ENCODE results near the gene MED27. TPM values are rescaled to one million over a fixed set of nuclear protein-coding genes. Genes with fewer than 3 reads are reported as not detected.

The MED27 gene
- total RNA-seq, 2 experiments from 2014 or later: 31.3 to 32.9 TPM

DNA sequence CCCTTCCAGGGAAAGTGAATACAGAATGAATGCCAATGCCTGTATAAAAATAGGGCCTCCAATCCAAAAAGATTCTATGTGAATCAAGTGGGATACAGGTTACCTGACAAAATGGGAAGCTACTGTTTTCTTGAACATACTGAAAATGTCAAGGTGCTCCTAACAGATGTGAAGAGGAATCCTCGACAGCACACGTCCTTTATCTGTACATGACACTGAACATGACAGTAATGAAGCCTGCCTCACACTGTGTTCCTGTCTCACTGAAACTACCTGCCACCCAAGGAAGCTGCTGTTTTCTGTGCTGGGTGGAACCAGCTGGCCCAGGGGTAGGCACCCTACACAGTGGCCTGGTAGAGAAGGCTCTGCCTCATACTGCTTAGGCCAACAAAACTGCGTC, 174.5 kb downstream of the MED27 start:
- H3K9me3 Mint-ChIP-seq: no peaks in the 10 kb centered on the region
- no peaks in the 10 kb centered on the region for H3K4me1 Mint-ChIP-seq
- H3K27ac Mint-ChIP-seq: no peak overlapping the region
- peaks cover 7% of the 10 kb centered on the region for H3K36me3 Mint-ChIP-seq
- H3K4me3 Mint-ChIP-seq: no peak overlapping the region
- no peak for DNase-seq
- no peaks in the 10 kb centered on the region for H3K27me3 Mint-ChIP-seq

DNA sequence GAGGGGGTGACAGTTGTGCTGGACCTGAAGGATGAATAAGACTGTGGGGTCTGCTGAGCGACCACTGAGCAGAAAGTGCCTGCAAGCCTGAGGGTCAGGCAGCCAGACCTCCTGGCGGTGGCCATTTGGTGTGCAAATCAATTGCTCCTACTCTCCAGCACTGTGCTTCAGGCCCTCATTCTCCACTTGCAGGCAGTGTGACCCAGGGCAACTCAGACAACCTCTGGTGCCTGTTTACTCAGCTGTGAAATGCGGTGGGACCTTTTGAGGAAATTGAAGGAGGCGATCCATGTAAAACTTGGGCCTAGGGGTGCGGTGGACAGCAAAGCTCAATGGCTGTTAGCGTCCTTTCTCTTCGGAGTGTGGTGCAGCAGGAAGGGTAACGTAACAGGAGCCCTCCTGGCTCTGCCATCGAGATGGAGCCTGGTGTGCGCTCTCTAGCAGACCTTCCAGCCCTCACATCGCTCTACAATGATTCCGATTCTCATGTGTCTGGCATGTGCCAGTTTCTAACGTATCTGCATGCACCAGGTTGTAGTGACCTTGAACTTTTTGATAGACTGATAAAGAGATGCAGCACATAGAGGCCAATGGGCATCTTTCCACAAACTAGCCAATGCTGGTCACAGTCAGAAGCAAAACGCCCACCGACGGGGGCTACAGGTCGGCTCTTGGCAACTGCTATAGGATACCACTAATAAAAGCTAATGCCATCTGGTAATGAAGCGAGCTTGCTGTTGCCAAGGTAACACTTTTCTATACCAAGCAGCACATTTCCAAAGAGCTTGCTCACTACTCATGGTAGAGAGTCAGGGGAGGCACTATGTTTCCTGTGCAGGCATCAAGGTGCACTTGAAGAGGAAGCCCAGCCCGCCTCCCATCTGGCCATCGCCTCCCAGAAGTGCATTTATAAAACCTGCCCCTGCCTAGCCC, 180.1 kb downstream of the MED27 start:
- Mint-ChIP-seq H3K27me3 (no peaks in the 10 kb centered on the region), H3K4me1 (no peaks in the 10 kb centered on the region), H3K27ac (no peak overlapping the region), H3K36me3 (no peaks in the 10 kb centered on the region), H3K9me3 (no peaks in the 10 kb centered on the region), H3K4me3 (no peak overlapping the region)
- DNase-seq: no peak

DNA sequence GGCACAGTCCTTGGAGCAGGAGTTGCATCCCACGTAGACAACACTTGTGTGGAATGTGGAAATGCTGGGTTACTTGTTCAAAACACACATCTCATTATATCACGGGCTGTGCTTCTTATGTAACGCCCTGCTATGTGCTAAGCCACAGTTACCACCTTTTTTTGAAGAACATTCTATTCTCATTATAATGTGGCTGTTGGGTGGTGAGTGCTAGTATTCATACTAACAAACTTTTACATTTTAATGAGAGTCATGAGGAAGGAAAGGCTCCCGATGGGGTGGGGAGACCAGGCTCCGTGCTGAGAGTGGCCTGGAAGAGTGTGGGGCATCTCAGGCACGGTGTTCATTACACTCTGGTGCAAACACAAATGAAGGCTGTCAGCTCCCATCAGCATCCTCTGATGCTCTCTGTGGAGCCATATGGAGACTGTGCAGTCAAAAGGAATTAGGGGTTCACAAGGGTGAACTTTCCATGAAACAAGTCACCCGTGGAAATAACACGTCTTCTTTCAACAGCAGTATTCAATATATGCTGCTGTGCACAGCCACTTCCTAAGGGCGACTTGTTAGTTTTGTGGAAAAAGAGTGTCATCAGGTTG, 186.7 kb downstream of the MED27 start:
- peaks cover 2% of the 10 kb centered on the region for H3K36me3 Mint-ChIP-seq
- no peak overlapping the region for H3K27ac Mint-ChIP-seq
- DNase-seq: no peak
- no peaks in the 10 kb centered on the region for H3K27me3 Mint-ChIP-seq
- no peaks in the 10 kb centered on the region for H3K9me3 Mint-ChIP-seq
- no peak overlapping the region for H3K4me3 Mint-ChIP-seq
- no peaks in the 10 kb centered on the region for H3K4me1 Mint-ChIP-seq

DNA sequence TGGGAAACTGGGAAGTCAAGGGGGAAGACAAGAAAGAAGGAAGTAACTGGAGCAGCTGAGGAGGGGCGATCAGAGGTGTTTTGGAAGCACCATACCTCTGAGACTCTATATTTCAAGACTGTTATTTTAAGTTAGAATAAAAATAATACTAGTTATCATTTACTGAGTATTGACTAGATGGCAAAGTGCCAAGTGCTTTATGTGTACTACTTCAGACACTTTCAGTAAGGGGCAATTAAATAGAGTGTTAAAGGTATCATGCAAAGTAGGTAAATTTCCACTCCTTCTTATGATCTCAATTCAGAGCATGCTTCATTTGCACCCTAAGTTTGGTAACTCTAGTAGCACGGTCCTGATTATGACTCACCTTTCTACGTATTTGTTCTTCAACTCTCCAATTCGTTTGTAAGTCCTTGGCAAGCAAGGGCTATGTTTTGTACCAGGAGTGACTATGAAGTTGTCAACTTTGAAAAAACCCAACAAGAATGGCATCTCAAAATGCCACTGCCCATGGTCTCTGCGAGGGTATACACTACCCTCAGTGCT, 187.4 kb downstream of the MED27 start:
- H3K4me3 Mint-ChIP-seq: no peak overlapping the region
- H3K27ac Mint-ChIP-seq: no peak overlapping the region
- DNase-seq: no peak
- no peaks in the 10 kb centered on the region for H3K27me3 Mint-ChIP-seq
- no peaks in the 10 kb centered on the region for H3K4me1 Mint-ChIP-seq
- no peaks in the 10 kb centered on the region for H3K9me3 Mint-ChIP-seq
- H3K36me3 Mint-ChIP-seq: peaks cover 2% of the 10 kb centered on the region

DNA sequence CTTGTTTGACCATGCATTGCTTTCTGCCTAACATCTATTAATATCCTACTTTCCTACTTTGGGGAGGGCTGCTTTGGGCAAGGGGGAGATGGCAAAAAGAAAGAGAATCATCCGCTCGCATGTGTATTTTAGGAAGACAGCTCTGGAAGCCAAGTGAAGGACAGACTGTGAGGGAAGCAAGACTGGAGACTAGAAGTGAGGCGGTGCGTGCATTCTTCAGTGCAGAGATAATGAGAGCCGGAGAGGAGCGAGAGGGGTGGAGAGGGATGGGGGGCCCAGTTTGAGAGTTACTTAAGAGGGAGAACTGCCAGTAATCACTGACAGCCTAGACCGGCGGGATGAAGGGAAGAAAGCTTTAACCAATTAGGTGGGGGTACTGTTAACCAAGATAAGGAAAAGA, 188.1 kb downstream of the MED27 start:
- Mint-ChIP-seq H3K9me3 (no peaks in the 10 kb centered on the region), H3K27ac (no peak overlapping the region), H3K36me3 (peaks cover 2% of the 10 kb centered on the region), H3K4me1 (no peaks in the 10 kb centered on the region), H3K27me3 (no peaks in the 10 kb centered on the region), H3K4me3 (no peak overlapping the region)
- DNase-seq: no peak

DNA sequence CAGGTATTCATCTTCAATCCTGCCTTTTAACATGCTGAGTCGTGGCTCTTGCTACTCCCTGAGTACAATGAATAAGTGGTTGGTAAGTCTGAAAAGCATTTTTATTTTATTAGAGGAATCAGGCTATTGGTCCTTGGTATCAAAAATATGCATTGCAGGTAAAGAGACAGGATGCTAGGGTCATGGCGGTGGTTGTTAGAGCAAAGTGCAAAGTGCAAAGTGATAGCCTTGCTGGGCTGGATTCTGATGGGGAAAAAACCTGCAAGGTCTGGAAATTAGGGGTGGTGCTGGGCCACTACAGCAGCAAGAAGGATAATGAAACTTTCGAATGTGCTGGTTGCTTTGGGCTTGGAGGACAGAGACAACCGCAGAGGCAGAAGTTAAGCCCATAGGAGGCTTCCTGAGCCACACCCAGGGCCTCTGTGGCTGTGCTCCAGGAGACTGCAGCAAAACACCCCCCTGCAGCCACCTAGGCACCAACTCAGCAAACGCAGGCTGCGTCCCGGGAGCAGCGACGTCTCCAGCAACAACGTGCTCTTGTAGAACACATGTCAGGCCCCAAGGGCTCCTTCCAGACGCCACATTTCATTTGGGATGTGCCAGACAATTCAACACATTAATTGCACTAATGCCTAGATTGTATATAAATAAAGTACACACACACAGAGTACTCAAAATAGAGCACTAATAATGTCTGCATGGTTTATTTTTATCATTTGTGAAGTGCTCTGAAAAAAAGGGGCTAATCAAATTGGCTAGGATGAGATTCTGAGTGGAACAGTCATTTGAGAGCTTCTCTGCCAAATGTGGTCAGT, 190.0 kb downstream of the MED27 start:
- no peaks in the 10 kb centered on the region for H3K4me1 Mint-ChIP-seq

DNA sequence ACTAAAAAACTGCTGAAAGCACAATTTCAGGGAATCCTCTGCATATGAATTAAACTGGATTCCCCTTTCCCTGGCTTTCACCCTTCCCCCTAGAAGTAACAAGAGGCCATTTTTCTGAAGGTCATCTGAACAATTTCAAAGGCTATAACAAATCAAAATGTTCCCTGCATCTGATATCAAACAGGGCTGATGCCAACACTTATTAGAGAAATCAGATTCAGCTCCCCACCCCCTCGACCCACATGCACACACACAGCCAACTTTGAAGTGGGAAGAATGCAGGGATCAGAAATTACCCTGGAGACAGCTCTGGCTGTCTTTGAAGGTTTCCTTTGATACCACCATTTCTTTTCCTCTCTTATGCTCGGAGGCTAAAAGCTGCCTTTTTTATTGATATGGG, 190.7 kb downstream of the MED27 start:
- H3K4me3 Mint-ChIP-seq: no peak overlapping the region

More for the DNA sequence above, 190.0 kb downstream of the MED27 start:
- Mint-ChIP-seq H3K9me3 (no peaks in the 10 kb centered on the region), H3K27me3 (no peaks in the 10 kb centered on the region), H3K36me3 (peaks cover 4% of the 10 kb centered on the region), H3K27ac (no peak overlapping the region), H3K4me3 (no peak overlapping the region)
- no peak for DNase-seq

DNA sequence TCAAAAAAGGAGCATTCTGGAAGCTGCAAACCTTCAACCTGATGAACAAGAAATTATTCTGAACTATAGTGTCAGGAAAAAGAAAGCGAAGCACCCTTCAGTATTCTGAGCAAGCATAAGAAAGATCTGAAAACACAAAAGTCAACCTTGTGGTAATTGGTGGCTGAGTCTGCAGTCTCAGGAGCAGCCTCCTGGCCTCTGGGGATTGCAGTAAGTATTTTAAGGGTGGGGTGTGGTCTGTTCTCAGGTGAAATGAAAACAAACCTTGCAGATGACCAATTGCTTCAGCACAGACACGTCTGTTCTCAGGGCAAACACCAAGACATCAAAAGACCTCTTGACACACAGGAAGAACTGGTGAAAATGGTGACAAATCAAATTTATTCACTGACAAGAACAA, 192.0 kb downstream of the MED27 start:
- no peak overlapping the region for H3K4me3 Mint-ChIP-seq
- peaks cover 6% of the 10 kb centered on the region for H3K36me3 Mint-ChIP-seq
- H3K9me3 Mint-ChIP-seq: no peaks in the 10 kb centered on the region
- H3K27me3 Mint-ChIP-seq: no peaks in the 10 kb centered on the region
- H3K4me1 Mint-ChIP-seq: no peaks in the 10 kb centered on the region
- no peak overlapping the region for H3K27ac Mint-ChIP-seq
- no peak for DNase-seq

More for the DNA sequence above, 190.7 kb downstream of the MED27 start:
- no peak overlapping the region for H3K27ac Mint-ChIP-seq
- no peaks in the 10 kb centered on the region for H3K9me3 Mint-ChIP-seq
- DNase-seq: no peak
- H3K36me3 Mint-ChIP-seq: peaks cover 4% of the 10 kb centered on the region
- H3K27me3 Mint-ChIP-seq: no peaks in the 10 kb centered on the region
- no peaks in the 10 kb centered on the region for H3K4me1 Mint-ChIP-seq

DNA sequence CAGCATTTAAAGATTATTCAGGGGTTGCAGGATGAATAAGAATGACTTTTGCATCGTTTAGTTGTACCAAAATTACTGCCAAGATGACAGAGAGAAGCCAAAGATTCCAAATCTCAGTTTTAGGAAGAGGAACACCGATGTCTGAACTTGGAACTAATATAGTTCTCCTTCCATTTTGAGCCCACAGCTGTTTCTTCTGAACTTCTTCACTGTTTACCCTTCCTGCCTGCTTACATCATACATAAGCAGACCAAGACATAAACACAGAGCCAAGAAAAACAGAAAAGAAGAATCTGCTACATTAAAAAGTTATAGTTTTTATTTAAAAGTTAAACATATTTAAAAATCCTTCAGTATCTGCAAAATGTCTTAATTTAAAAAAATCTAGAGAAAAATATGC, 192.8 kb downstream of the MED27 start:
- peaks cover 6% of the 10 kb centered on the region for H3K36me3 Mint-ChIP-seq
- no peaks in the 10 kb centered on the region for H3K9me3 Mint-ChIP-seq
- no peak for DNase-seq
- H3K4me3 Mint-ChIP-seq: no peak overlapping the region
- H3K27ac Mint-ChIP-seq: no peak overlapping the region
- no peaks in the 10 kb centered on the region for H3K27me3 Mint-ChIP-seq
- H3K4me1 Mint-ChIP-seq: peaks cover 4% of the 10 kb centered on the region

DNA sequence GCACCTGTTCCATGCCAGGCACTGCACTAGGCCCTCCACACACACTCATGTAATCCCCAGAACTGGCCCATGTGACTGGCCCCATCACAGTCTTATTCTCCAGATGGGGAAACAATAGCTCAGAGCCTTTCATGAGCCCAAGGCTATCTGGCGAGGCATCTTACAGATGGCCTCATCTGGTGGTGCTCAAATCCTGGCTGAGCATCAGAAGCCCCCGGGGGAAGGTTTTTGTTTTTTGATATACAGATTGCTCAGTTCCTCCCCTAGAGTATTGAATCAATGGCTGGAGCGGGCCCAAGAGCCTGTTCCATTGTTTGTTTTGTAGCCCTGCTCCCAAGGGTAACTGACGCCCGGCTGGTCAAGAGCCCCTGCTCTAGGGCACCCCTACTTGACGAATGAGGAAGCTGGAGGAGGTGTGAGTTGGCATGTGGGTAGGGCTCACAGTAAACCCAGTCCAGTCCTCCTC, 194.5 kb downstream of the MED27 start:
- Mint-ChIP-seq H3K27ac (no peak overlapping the region), H3K27me3 (no peaks in the 10 kb centered on the region), H3K4me1 (peaks cover 7% of the 10 kb centered on the region), H3K9me3 (no peaks in the 10 kb centered on the region), H3K36me3 (peaks cover 4% of the 10 kb centered on the region), H3K4me3 (no peak overlapping the region)
- DNase-seq: no peak

DNA sequence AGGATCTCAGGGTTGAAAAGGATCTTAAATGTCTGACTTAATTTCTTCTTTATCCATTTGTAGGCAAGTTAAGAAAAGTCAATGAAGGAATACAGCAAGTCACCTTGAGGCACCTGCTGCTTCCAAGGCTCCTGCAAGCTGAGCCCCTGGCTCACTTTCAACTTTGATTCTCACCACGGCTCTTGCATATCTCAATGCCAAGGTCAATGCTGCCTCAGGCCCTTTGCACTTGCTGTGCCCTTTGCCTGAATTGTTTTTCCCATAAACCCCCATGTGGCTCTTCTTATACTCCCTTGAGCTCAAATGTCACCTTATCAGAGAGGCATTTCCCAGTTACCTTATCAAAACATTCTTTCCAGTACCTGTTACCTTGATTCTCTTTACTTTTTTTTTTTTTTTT, 195.4 kb downstream of the MED27 start:
- Mint-ChIP-seq H3K27ac (no peak overlapping the region), H3K36me3 (peaks cover 4% of the 10 kb centered on the region), H3K4me3 (no peak overlapping the region), H3K27me3 (no peaks in the 10 kb centered on the region), H3K4me1 (peaks cover 7% of the 10 kb centered on the region), H3K9me3 (no peaks in the 10 kb centered on the region)
- DNase-seq: no peak

DNA sequence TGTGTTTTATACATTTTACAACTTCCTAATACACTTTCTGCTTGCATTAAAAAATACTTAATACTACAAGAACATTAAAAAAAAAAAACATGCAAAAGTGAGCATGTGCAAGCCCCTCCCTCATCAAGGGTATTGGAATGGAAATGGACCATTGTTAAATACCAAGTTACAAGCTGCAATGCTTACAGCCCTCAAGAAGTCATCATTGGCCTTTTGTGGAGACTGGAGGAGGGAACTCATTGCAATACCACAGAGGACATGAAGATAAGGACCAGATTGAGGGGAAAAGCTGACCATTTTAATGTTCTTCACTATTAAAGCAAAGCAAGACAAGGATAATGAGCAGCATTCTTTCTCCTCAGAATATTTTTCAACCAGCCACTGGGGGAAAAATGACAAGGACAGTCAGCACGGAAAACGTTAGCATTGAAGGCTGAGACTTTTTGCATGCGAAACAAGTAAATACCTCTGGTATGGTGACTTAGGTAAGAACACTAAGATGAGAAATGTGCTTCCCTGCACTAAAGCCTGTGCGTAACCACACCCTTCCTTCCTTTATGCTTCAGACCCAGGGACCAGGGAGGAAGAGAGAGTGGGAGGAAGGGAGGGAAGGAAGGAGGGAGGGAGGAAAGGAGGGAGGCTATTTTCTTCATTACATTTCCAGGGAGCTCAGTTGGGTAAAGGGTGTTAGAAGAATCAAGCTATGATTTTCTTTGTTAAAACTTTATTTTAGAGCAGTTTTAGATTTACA, 198.7 kb downstream of the MED27 start:
- Mint-ChIP-seq H3K27me3 (no peaks in the 10 kb centered on the region), H3K4me1 (peaks cover 15% of the 10 kb centered on the region), H3K27ac (no peak overlapping the region), H3K9me3 (no peaks in the 10 kb centered on the region), H3K4me3 (no peak overlapping the region), H3K36me3 (peaks cover 2% of the 10 kb centered on the region)
- no peak for DNase-seq

DNA sequence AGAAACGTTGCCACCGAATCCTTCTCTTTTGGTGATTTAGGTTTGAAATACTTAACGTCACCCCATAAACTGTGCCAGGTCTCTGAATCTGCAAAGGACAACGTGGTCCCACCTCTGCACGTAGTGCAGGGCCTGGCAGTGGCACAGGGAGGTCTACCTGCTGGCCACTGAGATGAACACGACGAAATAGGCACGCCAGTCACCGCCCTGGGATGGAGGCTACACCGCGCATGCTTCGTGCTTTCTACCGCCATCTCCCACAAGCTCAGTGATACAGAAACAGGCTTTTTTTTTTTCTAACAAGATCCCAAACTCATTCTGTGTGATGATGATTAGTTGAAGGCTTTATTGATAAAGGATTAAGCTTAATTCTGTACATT, 199.8 kb downstream of the MED27 start:
- peaks cover 2% of the 10 kb centered on the region for H3K36me3 Mint-ChIP-seq
- H3K27me3 Mint-ChIP-seq: no peaks in the 10 kb centered on the region

DNA sequence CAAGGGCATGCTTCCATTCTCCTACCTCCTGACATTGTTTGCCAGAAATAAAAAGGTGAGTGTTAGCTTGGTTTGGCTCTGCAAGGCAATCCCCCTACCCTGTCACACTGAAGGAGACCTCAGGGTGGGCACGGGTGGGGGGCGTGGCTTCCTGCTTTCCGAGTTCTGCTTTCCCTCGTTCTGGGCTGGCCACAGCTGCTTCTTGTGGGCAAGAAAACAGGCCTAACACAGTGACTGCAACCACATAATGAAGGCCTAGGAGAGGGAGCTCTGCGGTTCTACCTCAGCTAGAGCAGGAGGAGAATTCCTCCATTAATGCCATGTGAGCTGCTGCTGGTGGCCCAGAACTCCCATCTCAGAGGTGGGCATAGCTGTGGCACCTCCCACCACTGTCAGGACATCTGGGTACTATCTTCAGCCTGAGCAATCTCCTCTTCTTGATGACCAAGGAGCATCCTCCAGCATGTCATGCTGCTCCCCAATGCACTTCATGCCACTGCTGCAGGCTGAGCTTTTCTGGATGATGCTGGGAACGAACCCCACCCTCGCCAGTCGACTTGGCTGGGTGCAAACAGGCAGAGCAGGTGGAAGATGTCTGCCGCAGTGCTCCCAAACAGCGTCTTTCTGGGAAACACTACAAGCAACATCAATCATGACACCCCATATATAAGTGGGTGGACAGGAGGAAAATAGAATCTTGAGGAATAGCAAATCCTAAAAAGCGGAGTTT, 200.3 kb downstream of the MED27 start:
- DNase-seq: no peak
- peaks cover 15% of the 10 kb centered on the region for H3K4me1 Mint-ChIP-seq
- no peak overlapping the region for H3K27ac Mint-ChIP-seq
- no peaks in the 10 kb centered on the region for H3K9me3 Mint-ChIP-seq
- H3K36me3 Mint-ChIP-seq: peaks cover 2% of the 10 kb centered on the region
- no peaks in the 10 kb centered on the region for H3K27me3 Mint-ChIP-seq
- no peak overlapping the region for H3K4me3 Mint-ChIP-seq

More for the DNA sequence above, 199.8 kb downstream of the MED27 start:
- no peak for DNase-seq
- Mint-ChIP-seq H3K4me3 (no peak overlapping the region), H3K4me1 (peaks cover 15% of the 10 kb centered on the region), H3K9me3 (no peaks in the 10 kb centered on the region), H3K27ac (no peak overlapping the region)

All from activated naive CD8-positive, alpha-beta T cell treated with anti-CD3 and anti-CD28 coated beads for 36 hours (primary cell).